HUES6 (cell line): ENCODE data around the gene SMYD5.

Experiments
- H3K27ac ChIP-seq: 2 replicates; pipeline ENCODE4 v1.7.0; 2013; ENCODE audit warnings: low read depth, mild to moderate bottlenecking, low read length, inconsistent platforms
- H3K27me3 ChIP-seq: 2 replicates; pipeline ENCODE4 v1.6.1; 2013; ENCODE audit warnings: low read length; ENCODE audit not compliant: control insufficient read depth, insufficient read depth
- H3K36me3 ChIP-seq: 2 replicates; pipeline ENCODE4 v1.6.1; 2013; ENCODE audit warnings: low read length; ENCODE audit not compliant: control insufficient read depth, insufficient read depth
- H3K4me1 ChIP-seq: 2 replicates; pipeline ENCODE4 v1.6.1; 2013; ENCODE audit warnings: low read length; ENCODE audit not compliant: control insufficient read depth, insufficient read depth
- H3K4me3 ChIP-seq: 2 replicates; pipeline ENCODE4 v1.5.1; 2013; ENCODE audit warnings: low read depth, low read length
- H3K9ac ChIP-seq: one replicate; pipeline ENCODE4 v1.6.1; 2013; ENCODE audit warnings: mild to moderate bottlenecking, low read length
- H3K9me3 ChIP-seq: 2 replicates; pipeline ENCODE4 v1.6.1; 2013; ENCODE audit warnings: low read depth, low read length; ENCODE audit not compliant: control insufficient read depth, insufficient read depth

SMYD5 gene

GRCh38 chr2:73255907-73256617, 42.0 kb downstream of the SMYD5 start:
- H3K9me3 ChIP-seq: no peaks in the 10 kb centered on the region
- H3K9ac ChIP-seq: no peak overlapping the region
- H3K36me3 ChIP-seq: peaks cover 35% of the 10 kb centered on the region
- H3K27ac ChIP-seq: no peak overlapping the region
- no peaks in the 10 kb centered on the region for H3K4me1 ChIP-seq
- H3K27me3 ChIP-seq: no peaks in the 10 kb centered on the region
- no peak overlapping the region for H3K4me3 ChIP-seq

DNA sequence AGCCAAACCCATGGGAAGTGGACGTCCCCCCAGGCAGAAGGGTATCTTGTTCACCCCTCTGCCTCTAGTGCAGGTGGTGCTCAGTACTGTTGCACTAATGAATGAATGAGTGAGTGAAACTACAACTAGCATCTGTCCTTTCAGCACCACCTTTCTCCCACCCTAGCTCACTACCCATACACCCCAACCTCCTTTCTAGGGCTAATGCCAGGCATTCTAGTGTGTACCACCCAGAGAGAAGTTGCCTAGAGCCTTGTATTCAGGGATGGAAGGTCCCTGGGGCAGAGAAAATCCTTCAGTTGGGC, 42.5 kb downstream of the SMYD5 start:
- no peaks in the 10 kb centered on the region for H3K4me1 ChIP-seq
- H3K4me3 ChIP-seq: no peak overlapping the region
- no peaks in the 10 kb centered on the region for H3K27me3 ChIP-seq
- no peak overlapping the region for H3K9ac ChIP-seq
- H3K9me3 ChIP-seq: no peaks in the 10 kb centered on the region
- H3K36me3 ChIP-seq: peaks cover 30% of the 10 kb centered on the region
- no peak overlapping the region for H3K27ac ChIP-seq

GRCh38 chr2:73257021-73257420, 43.0 kb downstream of the SMYD5 start:
- Histone ChIP-seq H3K4me1 (no peaks in the 10 kb centered on the region), H3K27ac (no peak overlapping the region), H3K36me3 (peaks cover 26% of the 10 kb centered on the region), H3K9ac (no peak overlapping the region), H3K4me3 (no peak overlapping the region), H3K9me3 (no peaks in the 10 kb centered on the region), H3K27me3 (no peaks in the 10 kb centered on the region)

DNA sequence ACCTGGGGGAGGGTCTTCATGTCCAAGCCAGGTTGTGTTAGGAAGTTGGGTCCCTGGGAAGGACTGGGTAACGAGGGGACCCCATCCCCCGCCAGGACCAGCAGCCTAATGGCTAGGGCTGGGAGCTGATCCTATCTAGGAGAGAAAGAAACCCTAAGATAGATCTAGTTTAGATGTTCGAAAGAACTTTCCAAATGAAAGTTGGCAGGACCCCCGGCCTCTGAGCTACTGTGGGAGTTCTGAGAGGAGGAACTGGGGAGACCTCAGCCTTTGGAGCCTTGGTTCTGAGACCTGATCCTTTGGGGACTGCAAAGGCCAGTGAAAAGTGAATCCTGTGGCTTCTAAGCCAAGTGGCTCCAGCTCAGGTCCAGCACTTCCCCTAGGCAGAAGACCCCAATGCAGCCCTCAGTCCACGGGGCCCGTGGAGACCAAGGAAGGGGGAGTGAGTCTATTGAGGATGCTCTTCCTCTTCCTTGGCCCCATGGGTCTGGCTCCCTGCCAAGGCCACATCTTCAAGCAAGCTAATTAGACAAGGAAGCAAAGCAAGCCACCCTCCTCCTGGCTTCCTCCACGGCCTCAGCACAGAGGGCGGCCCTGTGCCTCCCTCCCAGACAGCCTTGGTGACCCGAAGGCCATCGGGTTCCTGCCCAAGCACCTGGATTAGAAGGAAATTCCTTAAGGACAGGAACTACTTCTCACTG, 43.5 kb downstream of the SMYD5 start:
- Histone ChIP-seq H3K36me3 (peaks cover 22% of the 10 kb centered on the region), H3K9ac (no peak overlapping the region), H3K27ac (no peak overlapping the region), H3K4me3 (no peak overlapping the region), H3K9me3 (no peaks in the 10 kb centered on the region), H3K27me3 (no peaks in the 10 kb centered on the region), H3K4me1 (no peaks in the 10 kb centered on the region)

GRCh38 chr2:73258186-73258912, 44.3 kb downstream of the SMYD5 start:
- no peak overlapping the region for H3K27ac ChIP-seq
- H3K4me3 ChIP-seq: no peak overlapping the region
- no peaks in the 10 kb centered on the region for H3K4me1 ChIP-seq
- H3K9me3 ChIP-seq: no peaks in the 10 kb centered on the region
- no peak overlapping the region for H3K9ac ChIP-seq
- H3K36me3 ChIP-seq: peaks cover 18% of the 10 kb centered on the region
- H3K27me3 ChIP-seq: no peaks in the 10 kb centered on the region

DNA sequence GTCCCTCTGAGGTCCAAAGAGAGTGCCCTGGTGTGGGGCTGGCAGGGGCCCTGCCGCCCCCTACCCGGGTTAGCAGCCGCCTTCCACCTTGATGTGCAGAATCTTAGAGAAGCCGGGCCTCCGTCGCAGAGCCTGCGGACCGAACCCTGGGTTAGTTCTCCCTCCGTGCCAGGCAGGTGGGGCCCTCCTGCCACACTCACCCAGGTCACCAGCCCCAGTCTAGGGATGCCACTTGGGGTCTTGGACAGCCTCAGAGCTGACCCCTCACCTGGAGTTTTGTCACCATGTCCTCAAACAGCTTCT, 44.8 kb downstream of the SMYD5 start:
- H3K9ac ChIP-seq: no peak overlapping the region
- H3K9me3 ChIP-seq: no peaks in the 10 kb centered on the region
- no peaks in the 10 kb centered on the region for H3K27me3 ChIP-seq
- no peak overlapping the region for H3K4me3 ChIP-seq
- no peaks in the 10 kb centered on the region for H3K4me1 ChIP-seq
- H3K27ac ChIP-seq: no peak overlapping the region
- peaks cover 17% of the 10 kb centered on the region for H3K36me3 ChIP-seq

- Histone ChIP-seq H3K9me3 (no peaks in the 10 kb centered on the region), H3K9ac (no peak overlapping the region), H3K27me3 (no peaks in the 10 kb centered on the region), H3K4me1 (no peaks in the 10 kb centered on the region), H3K36me3 (peaks cover 14% of the 10 kb centered on the region), H3K4me3 (no peak overlapping the region), H3K27ac (no peak overlapping the region)
These were observed 45.2 kb downstream of the SMYD5 start for GRCh38 chr2:73259276-73259675.

- no peaks in the 10 kb centered on the region for H3K4me1 ChIP-seq
- H3K27me3 ChIP-seq: no peaks in the 10 kb centered on the region
- no peak overlapping the region for H3K4me3 ChIP-seq
- peaks cover 10% of the 10 kb centered on the region; the same call in 1 of the 2 replicates for H3K36me3 ChIP-seq
- no peak overlapping the region for H3K9ac ChIP-seq
- H3K9me3 ChIP-seq: no peaks in the 10 kb centered on the region
- H3K27ac ChIP-seq: no peak overlapping the region
These were observed 45.8 kb downstream of the SMYD5 start for GRCh38 chr2:73259704-73260337.

DNA sequence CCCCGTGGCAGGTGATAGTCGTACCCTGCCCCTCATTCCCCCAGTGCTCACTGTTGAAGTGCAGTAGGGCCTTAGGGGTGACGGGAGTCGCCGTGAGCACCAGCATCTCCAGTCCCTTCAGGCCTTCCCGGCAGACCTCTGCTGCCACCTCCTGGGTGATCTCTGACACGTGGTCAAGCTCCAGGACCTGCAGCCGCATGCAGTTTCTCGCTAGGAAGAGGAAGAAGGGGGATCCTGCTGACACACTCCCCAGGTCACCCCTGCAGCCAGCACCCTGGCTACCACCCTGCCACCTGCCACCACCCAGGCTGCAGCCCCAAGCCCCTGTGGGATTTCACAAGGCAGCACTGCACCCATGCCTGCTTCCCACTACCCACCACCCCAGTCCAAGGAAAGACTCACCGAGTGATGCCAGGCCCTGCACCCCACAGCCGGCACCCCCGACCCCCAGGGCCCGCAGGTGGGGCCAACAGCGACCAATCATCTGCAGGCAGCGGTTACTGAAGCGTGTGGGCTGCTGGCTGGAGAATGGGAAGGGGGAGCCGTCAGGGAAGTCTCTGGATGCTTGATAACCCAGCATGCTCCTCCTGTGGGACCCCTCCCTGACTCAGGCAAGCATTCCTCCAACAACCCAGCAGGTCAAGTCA, 46.4 kb downstream of the SMYD5 start:
- Histone ChIP-seq H3K9ac (no peak overlapping the region), H3K36me3 (peaks cover 8% of the 10 kb centered on the region; the same call in 1 of the 2 replicates), H3K4me3 (no peak overlapping the region), H3K9me3 (no peaks in the 10 kb centered on the region), H3K4me1 (no peaks in the 10 kb centered on the region), H3K27ac (no peak overlapping the region), H3K27me3 (no peaks in the 10 kb centered on the region)

- no peak overlapping the region for H3K9ac ChIP-seq
- H3K36me3 ChIP-seq: peaks cover 8% of the 10 kb centered on the region; the same call in 1 of the 2 replicates
These were observed 48.1 kb downstream of the SMYD5 start for GRCh38 chr2:73262108-73262651.

More at GRCh38 chr2:73262108-73262651, 48.1 kb downstream of the SMYD5 start:
- H3K27ac ChIP-seq: no peak overlapping the region
- peaks cover 14% of the 10 kb centered on the region for H3K27me3 ChIP-seq
- no peaks in the 10 kb centered on the region for H3K9me3 ChIP-seq
- H3K4me1 ChIP-seq: no peaks in the 10 kb centered on the region
- H3K4me3 ChIP-seq: no peak overlapping the region
